Activated CD4-positive, alpha-beta T cell treated with anti-CD3 and anti-CD28 coated beads for 24 hours (primary cell): ENCODE data around the gene PNMA1.

Source experiments
- DNase-seq, 2 donors: peaks; one replicate each; pipeline ENCODE4 v3.0.0-alpha.2; 2020; ENCODE audit warnings: low read depth in 2 of 2

The PNMA1 gene

GRCh38 chr14:73738518-73739173 is 24.5 kb upstream of the PNMA1 start:
- no peak for DNase-seq

GRCh38 chr14:73736842-73737241 is 22.7 kb upstream of the PNMA1 start:
- no peak for DNase-seq

- no peak for DNase-seq
Observed at GRCh38 chr14:73732006-73732405, 17.8 kb upstream of the PNMA1 start.

GRCh38 chr14:73731111-73731510 is 16.9 kb upstream of the PNMA1 start:
- no peak for DNase-seq

- no peak for DNase-seq
Observed at GRCh38 chr14:73729556-73730265, 15.5 kb upstream of the PNMA1 start.

GRCh38 chr14:73728717-73729330 is 14.6 kb upstream of the PNMA1 start:
- peak; percentile 89 to 90 for DNase-seq

- DNase-seq, result no peak
Observed at GRCh38 chr14:73727166-73727565, 13.0 kb upstream of the PNMA1 start.

GRCh38 chr14:73726025-73726961 is 12.1 kb upstream of the PNMA1 start:
- DNase-seq, result no peak

GRCh38 chr14:73725116-73726024 is 11.2 kb upstream of the PNMA1 start:
- DNase-seq, result no peak

- DNase-seq, result no peak
Observed at GRCh38 chr14:73724696-73725095, 10.5 kb upstream of the PNMA1 start.

GRCh38 chr14:73723797-73724661 is 9.8 kb upstream of the PNMA1 start:
- DNase-seq, result no peak

- DNase-seq, result no peak
Observed at GRCh38 chr14:73723406-73723796, 9.2 kb upstream of the PNMA1 start.

- DNase-seq, result no peak
Observed at GRCh38 chr14:73722581-73722980, 8.4 kb upstream of the PNMA1 start.

- no peak for DNase-seq
Observed at GRCh38 chr14:73721101-73721821, 7.1 kb upstream of the PNMA1 start.

GRCh38 chr14:73720636-73721035 is 6.5 kb upstream of the PNMA1 start:
- no peak for DNase-seq

GRCh38 chr14:73719791-73720190 is 5.6 kb upstream of the PNMA1 start:
- no peak for DNase-seq

GRCh38 chr14:73719361-73719760 is 5.2 kb upstream of the PNMA1 start:
- DNase-seq, result no peak

GRCh38 chr14:73718418-73719251 is 4.5 kb upstream of the PNMA1 start:
- no peak for DNase-seq
